PC-9 (cell line): ENCODE measurements around the gene RABAC1.

Experiments
- CTCF ChIP-seq: fragments of 200-600 bp; sonication (generic); conservative IDR thresholded peaks from 2 replicates; pipeline ENCODE4 v1.6.1; 2017; ENCODE audit warnings: mixed run types, antibody characterized with exemption, mild to moderate bottlenecking, moderate library complexity
- EZH2 ChIP-seq: fragments of 200-600 bp; sonication (generic); IDR thresholded peaks from 2 replicates; pipeline ENCODE4 v1.8.0; 2017; ENCODE audit warnings: antibody characterized with exemption, low read depth

GRCh38 chr19:41960973-41961372 lies 1.9 kb upstream of the RABAC1 start:
- no peak for TF ChIP-seq CTCF
- no peak for TF ChIP-seq EZH2
